Measurements from ENCODE around the gene MDFI.
"Not testable (repeated sequence)": the region's sequence is repeated elsewhere in the genome, so short reads cannot be mapped to it uniquely, and the experiment has no call there.

Gene MDFI

DNA sequence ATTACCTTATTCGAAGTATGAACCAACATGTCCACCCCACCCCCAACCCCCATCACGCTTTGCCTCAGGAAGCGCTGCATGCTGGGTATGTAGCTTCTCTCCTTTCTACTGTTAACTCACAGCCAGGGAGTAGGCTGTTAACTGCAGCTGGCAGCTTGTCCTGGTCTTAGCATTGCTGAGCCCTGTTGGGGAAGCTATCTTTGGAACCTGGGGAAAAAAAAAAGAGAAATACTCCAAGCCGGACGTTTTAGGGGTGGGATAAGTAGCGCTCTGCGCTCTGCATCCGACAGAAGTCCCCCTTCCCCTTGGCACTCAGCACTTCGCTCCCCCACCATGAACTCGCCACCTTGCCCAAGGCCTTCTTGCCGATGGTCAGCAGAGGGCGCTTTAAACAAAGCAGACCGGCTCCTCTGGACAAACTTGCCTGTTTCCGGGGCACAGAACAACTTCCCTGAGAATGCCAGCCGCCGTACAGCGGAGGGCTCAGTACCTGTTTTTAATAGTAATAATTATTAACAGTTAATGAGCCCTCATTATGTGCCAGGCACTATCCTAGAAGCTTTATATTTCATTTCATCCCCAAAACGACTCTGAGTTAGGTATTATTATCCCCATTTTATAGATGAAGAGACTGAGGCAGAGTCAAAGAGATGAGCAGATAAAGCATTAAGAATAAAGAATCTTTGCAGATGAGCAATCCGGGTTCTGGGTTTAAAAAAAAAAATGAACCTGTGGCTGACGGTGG lies 35.2 kb upstream of the MDFI start:
- peak; percentile 66 for DNase-seq (ENCODE audit: low read depth)

- no peak for DNase-seq (ENCODE audit: low read depth)
Observed at GRCh38 chr6:41604006-41604405, 34.3 kb upstream of the MDFI start.

DNA sequence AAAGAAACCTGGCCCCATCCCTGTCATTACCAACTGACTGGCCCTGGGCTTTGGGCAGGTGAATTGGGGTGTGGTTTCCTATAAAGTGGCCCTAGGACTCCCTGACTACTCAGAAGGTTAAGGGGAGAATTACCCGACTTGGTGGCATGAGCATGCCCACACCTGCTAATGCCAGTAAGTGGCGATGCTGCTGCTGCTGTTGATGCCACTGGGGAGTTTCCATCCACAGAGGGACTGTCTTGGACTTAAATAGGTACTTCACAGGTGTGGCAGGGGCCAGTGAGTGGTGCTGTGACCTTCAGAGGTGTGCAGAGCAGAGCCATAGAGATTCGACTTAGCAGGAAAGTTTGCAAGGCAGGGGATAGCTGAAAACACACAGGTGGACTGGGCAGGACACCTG lies 32.6 kb upstream of the MDFI start:
- DNase-seq (ENCODE audit: low read depth) = no peak

DNA sequence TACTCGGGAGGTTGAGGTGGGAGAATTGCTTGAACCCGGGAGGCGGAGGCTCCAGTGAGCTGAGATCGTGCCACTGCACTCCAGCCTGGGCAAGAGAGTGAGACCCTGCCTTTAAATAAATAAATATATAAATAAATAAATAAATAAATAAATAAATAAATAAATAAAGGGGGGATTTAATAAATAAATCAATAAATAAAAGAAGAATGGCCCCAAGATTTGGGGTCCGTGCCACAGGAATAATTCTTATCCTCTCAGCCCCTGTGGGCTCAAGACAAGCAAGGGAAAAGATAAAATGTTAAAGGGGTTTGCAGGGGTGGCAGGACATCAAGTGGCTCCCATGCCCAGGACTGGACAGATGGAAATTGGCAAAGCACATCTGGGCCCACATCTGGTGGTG lies 31.2 kb upstream of the MDFI start:
- DNase-seq (ENCODE audit: low read depth) = no peak

GRCh38 chr6:41607736-41608135 lies 30.5 kb upstream of the MDFI start:
- DNase-seq (ENCODE audit: low read depth) = no peak

- no peak for DNase-seq (ENCODE audit: low read depth)
Observed at GRCh38 chr6:41608443-41609151, 29.7 kb upstream of the MDFI start.

DNA sequence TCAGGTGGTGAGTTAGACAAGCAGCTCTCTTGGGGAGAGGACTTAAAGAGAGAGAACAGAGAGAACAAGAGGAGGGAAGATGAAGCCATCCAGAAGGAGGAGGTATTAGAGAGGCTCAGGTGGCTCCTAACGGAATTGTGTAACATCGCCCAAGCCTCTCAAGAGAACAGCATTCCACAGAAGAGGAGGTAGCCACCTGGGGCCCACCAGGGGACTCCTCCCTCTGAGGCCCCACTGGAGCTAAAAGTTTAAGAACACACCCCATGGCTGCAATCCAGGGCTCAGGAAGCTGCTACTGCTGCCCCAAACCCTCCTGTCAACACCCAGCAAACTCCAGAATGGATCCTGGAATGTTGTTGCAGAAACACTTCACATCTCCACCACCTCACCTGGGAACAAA lies 23.6 kb upstream of the MDFI start:
- DNase-seq (ENCODE audit: low read depth) = no peak

GRCh38 chr6:41615311-41615710 lies 23.0 kb upstream of the MDFI start:
- no peak for DNase-seq (ENCODE audit: low read depth)

- no peak for DNase-seq (ENCODE audit: low read depth)
Observed at GRCh38 chr6:41618598-41618997, 19.7 kb upstream of the MDFI start.

- DNase-seq (ENCODE audit: low read depth) = not testable (repeated sequence)
Observed at GRCh38 chr6:41619193-41619592, 19.1 kb upstream of the MDFI start.

DNA sequence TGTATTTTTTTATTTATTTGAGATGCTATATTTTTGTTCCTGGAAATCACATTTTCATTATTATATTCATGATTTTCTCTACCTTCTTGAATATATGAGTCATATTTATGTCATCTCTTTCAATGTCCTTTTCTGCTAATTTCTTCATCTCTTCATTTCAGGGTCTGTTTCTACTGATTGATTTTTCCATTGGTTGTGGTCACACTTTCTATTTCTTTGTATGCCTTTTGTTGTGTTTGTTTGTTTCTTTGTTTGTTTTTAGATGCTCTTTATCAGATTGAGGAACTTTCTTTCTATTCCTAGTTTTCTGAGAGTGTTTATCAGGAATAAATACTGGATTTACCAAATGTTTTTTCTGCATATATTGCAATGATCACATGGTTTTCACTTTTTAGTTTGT lies 16.9 kb upstream of the MDFI start:
- no peak for DNase-seq (ENCODE audit: low read depth)

DNA sequence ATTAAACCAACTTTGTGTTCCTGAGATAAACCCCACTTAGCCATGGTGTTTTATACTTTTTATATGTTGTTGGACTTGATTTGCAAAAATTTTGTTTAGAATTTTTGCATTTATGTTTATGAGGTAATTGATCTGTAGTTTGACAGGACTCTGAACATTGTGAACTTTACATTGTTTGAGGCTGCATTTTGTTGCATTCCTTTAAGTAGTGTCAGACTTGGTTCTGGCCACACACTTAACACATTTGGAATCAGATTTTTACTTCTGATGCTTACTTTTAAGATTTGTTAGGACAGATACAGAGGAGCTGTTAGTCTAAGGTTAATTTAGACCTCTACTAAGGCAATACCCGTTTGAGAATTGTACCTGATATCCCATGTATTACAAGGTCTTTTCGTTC lies 16.5 kb upstream of the MDFI start:
- DNase-seq (ENCODE audit: low read depth) = no peak

GRCh38 chr6:41622206-41622988 lies 15.9 kb upstream of the MDFI start:
- DNase-seq (ENCODE audit: low read depth) = no peak

DNA sequence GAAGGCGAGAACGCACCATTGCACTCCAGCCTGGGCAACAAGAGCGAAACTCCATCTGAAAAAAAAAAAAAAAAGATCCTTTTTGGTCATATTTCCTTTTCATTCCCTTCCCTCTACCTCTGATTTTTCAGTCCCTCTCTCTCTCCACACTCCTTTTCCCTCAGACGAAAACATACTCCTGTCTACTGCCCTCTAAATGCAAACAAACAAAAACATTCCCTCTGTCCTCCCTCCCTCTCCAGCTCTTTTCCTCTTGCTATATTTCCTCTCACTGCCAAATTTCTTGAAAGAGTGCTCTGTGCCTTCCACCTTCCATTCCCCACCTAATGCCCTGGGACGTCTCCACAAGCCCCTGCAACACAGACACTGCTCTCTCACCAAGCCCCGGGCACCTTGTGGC lies 14.9 kb upstream of the MDFI start:
- no peak for DNase-seq (ENCODE audit: low read depth)

DNA sequence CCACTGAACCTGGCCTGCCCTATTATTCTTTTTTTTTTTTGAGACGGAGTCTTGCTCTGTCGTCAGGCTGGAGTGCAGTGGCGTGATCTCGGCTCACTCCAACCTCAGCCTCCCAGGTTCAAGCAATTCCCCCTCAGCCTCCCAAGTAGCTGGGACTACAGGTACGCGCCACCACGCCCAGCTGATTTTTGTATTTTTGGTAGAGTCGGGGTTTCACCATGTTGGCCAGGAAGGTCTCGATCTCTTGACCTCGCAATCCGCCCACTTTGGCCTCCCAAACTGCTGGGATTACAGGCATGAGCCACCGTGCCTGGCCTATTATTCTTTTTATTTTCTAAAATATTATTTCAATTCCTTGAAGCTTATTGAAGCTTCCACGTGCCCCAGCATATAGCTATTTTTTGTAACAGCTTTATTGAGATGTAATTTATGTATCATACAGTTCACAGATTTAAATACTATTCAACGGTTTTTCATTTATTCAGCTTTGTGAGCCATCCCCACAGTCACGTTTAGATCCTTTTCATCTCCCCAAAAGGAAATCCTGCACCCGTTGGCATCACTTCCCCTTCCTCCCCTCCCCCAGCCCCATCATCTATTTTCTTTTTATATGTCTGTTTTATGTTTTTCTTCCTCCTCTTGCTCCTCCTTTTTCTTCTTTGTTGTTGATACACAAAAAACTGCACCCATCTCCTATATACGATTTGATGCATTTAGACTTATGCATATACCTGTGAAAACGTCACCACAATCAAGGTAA lies 13.5 kb upstream of the MDFI start:
- DNase-seq (ENCODE audit: low read depth) = no peak

DNA sequence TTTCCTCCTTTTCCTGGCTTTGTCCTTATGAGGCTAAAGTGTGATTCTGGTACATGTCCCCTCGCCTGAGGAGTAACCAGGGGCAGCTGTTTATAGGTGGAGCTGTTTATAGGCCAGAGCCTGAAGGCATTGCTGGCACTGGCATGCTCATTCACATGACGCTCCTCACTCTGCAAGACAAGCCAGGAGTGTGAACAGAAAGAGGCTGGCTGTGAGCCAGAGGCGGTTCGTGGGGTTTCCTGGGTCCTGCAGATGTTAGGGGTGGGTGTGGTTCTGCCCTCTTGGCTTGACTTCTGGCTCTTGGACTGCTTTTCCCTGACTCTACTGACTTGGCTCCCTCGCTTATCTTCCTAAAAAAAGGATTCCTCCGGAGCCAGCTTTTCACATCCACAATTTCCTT lies 12.8 kb upstream of the MDFI start:
- no peak for DNase-seq (ENCODE audit: low read depth)

DNA sequence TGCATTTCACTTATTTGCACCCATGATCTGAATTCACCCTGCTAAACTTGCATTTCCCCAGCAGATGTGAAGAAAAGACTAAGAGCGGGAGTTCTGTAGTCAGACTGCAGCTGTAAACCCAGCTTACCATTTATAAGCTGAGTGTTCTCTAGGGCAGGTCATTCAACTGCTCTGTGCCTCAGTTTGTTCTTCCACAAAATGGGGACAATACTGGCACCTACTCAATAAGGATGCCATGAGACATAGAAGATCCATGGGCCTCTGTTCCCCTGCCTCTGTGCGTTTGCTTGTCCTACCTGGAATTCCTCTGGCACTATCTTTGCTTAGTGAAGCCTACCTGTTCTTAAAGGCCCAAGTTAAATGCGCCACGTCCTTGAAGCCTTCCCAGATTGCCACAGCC lies 12.2 kb upstream of the MDFI start:
- no peak for DNase-seq (ENCODE audit: low read depth)

GRCh38 chr6:41626917-41627316 lies 11.4 kb upstream of the MDFI start:
- DNase-seq (ENCODE audit: low read depth) = no peak

DNA sequence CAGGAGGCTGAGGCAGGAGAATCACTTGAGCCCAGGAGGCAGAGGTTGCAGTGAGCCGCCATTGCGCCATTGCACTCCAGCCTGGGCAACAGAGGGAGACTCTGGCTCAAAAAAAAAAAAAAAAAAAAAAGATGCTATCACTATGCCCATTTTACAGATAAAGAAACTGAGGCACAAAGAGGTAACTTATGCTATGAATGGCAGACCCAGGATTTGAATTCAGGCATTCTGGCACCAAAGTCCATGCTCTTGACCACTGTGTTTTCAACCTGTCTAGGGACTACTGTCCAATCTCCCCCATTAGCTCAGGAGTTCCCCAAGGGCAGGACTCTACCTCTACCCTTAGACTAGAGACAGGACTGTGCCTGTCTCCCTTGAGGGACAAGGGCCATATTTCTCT lies 9.1 kb upstream of the MDFI start:
- DNase-seq (ENCODE audit: low read depth) = no peak

DNA sequence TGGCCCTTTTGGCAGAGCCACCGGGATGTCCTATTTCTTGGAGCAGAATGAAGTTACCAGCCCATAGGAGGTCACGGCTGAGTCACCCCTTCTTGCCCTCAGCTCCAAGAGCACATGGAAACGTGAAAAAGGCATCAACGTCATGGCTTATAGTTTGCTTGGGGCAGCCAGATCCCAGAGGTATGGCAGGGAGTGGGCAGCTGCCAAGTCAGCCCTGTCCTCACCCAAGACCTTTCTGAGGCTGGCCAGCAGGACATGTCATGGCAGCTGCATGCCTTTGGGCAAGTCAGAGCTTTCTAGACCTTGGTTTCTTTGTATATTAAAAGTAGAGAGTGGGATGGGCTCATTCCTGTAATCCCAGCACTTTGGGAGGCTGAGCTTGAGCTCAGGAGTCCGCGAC lies 8.2 kb upstream of the MDFI start:
- no peak for DNase-seq (ENCODE audit: low read depth)

DNA sequence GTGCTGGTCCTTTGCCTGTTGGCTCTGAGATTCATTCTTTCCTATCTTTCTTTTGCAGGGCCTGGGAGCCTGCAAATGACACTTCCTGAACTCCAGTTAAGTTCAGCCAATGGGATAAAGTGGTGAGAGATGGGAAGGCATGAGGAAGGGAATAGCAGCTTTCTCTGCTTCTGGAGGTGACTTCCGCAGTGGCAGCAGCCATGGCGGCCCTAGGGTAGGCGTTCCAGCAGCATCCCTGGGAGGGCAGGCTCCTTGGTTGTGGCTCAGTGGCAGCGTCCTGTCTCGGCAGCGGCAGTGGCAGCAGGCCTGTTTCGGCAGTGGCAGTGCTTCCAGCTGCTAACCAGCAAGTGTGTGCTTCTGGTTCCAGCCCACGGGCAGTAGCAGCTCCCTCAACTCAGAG lies 7.3 kb upstream of the MDFI start:
- no peak for DNase-seq (ENCODE audit: low read depth)

- DNase-seq (ENCODE audit: low read depth) = no peak
Observed at GRCh38 chr6:41633056-41633634, 5.1 kb upstream of the MDFI start.

All from activated T-cell treated with anti-CD3 and anti-CD28 coated beads for 48 hours (primary cell).